ENCODE data around the gene PREX1.

The PREX1 gene

DNA sequence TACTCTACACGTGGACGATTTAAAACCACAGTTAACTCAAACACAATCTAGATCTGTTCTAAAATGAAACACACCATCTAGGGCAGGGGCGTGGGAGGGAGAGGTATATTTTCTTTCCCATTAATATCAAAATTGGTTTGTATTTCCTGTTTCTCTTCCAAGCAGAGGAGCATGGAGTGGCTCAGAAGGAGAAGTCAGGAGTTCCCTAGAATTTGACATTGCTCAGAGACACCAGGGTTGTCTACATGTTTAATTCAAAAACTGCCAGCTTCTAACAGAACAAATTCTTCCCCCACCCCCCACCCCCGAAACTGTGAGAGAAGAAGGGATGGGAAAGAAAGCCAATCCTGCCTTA, 2.3 kb downstream of the PREX1 start:
- no peak overlapping the region for H3K4me3 ChIP-seq (ENCODE audit: severe bottlenecking)
- ATAC-seq (ENCODE audit: low read depth) (no peak), DNase-seq (ENCODE audit: low spot score) (no peak)
- peaks cover 10% of the 10 kb centered on the region for H3K4me1 ChIP-seq (ENCODE audit: insufficient read depth, poor library complexity, severe bottlenecking)
- TF ChIP-seq, protein P1, sequence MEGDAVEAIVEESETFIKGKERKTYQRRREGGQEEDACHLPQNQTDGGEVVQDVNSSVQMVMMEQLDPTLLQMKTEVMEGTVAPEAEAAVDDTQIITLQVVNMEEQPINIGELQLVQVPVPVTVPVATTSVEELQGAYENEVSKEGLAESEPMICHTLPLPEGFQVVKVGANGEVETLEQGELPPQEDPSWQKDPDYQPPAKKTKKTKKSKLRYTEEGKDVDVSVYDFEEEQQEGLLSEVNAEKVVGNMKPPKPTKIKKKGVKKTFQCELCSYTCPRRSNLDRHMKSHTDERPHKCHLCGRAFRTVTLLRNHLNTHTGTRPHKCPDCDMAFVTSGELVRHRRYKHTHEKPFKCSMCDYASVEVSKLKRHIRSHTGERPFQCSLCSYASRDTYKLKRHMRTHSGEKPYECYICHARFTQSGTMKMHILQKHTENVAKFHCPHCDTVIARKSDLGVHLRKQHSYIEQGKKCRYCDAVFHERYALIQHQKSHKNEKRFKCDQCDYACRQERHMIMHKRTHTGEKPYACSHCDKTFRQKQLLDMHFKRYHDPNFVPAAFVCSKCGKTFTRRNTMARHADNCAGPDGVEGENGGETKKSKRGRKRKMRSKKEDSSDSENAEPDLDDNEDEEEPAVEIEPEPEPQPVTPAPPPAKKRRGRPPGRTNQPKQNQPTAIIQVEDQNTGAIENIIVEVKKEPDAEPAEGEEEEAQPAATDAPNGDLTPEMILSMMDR (IDR thresholded peaks at IDR 0.05; ENCODE audit: poor library complexity, severe bottlenecking): no peak
- H3K36me3 ChIP-seq (ENCODE audit: low read depth): no peaks in the 10 kb centered on the region
- H3K9me3 ChIP-seq (ENCODE audit: severe bottlenecking): no peaks in the 10 kb centered on the region
- H3K27ac ChIP-seq (ENCODE audit: poor library complexity, severe bottlenecking): no peak overlapping the region
- H3K27me3 ChIP-seq (ENCODE audit: insufficient read depth, poor library complexity, severe bottlenecking): peaks cover 12% of the 10 kb centered on the region

GRCh38 chr20:48824830-48825565, 2.8 kb downstream of the PREX1 start:
- no peak overlapping the region for H3K4me3 ChIP-seq (ENCODE audit: severe bottlenecking)
- H3K4me1 ChIP-seq (ENCODE audit: insufficient read depth, poor library complexity, severe bottlenecking): peaks cover 10% of the 10 kb centered on the region

GRCh38 chr20:48823960-48824498, 3.8 kb downstream of the PREX1 start:
- H3K27me3 ChIP-seq (ENCODE audit: insufficient read depth, poor library complexity, severe bottlenecking): peaks cover 12% of the 10 kb centered on the region
- no peaks in the 10 kb centered on the region for H3K36me3 ChIP-seq (ENCODE audit: low read depth)
- peak; percentile 80 for DNase-seq (ENCODE audit: low spot score)
- TF ChIP-seq, protein P1 (IDR thresholded peaks at IDR 0.05; ENCODE audit: poor library complexity, severe bottlenecking): no peak
- no peak overlapping the region for H3K27ac ChIP-seq (ENCODE audit: poor library complexity, severe bottlenecking)
- peaks cover 10% of the 10 kb centered on the region for H3K4me1 ChIP-seq (ENCODE audit: insufficient read depth, poor library complexity, severe bottlenecking)
- peak; percentile 75 for ATAC-seq (ENCODE audit: low read depth)
- H3K4me3 ChIP-seq (ENCODE audit: severe bottlenecking): no peak overlapping the region
- no peaks in the 10 kb centered on the region for H3K9me3 ChIP-seq (ENCODE audit: severe bottlenecking)

More at GRCh38 chr20:48824830-48825565, 2.8 kb downstream of the PREX1 start:
- Histone ChIP-seq H3K27ac (ENCODE audit: poor library complexity, severe bottlenecking) (no peak overlapping the region), H3K9me3 (ENCODE audit: severe bottlenecking) (no peaks in the 10 kb centered on the region), H3K27me3 (ENCODE audit: insufficient read depth, poor library complexity, severe bottlenecking) (peaks cover 12% of the 10 kb centered on the region), H3K36me3 (ENCODE audit: low read depth) (no peaks in the 10 kb centered on the region)
- ATAC-seq (ENCODE audit: low read depth): no peak
- no peak for DNase-seq (ENCODE audit: low spot score)
- TF ChIP-seq, protein P1 (IDR thresholded peaks at IDR 0.05; ENCODE audit: poor library complexity, severe bottlenecking): no peak

DNA sequence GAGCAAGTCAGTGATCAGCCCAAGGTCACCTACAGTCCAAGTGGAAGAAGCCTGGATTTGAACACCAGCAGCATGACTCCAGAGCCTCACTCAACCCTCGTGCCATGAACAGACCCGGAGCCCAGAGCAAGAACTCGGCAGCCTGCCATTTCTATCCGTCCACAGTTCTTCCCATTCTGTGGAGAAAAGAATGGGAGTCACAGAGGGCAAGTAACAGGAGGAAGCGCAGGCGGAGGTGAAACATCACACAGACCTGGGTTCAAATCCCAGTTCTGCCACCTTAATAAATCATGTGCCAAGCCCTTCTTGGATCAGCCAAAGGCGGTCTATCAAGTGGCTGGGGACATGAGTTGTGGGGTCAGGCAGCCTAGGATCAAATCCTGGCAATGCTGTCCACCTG, 4.3 kb downstream of the PREX1 start:
- Histone ChIP-seq H3K27ac (ENCODE audit: poor library complexity, severe bottlenecking) (no peak overlapping the region), H3K9me3 (ENCODE audit: severe bottlenecking) (no peaks in the 10 kb centered on the region), H3K4me3 (ENCODE audit: severe bottlenecking) (no peak overlapping the region), H3K27me3 (ENCODE audit: insufficient read depth, poor library complexity, severe bottlenecking) (peaks cover 12% of the 10 kb centered on the region), H3K4me1 (ENCODE audit: insufficient read depth, poor library complexity, severe bottlenecking) (peaks cover 10% of the 10 kb centered on the region), H3K36me3 (ENCODE audit: low read depth) (no peaks in the 10 kb centered on the region)
- TF ChIP-seq, protein P1 (IDR thresholded peaks at IDR 0.05; ENCODE audit: poor library complexity, severe bottlenecking): no peak
- DNase-seq (ENCODE audit: low spot score) (no peak), ATAC-seq (ENCODE audit: low read depth) (no peak)

DNA sequence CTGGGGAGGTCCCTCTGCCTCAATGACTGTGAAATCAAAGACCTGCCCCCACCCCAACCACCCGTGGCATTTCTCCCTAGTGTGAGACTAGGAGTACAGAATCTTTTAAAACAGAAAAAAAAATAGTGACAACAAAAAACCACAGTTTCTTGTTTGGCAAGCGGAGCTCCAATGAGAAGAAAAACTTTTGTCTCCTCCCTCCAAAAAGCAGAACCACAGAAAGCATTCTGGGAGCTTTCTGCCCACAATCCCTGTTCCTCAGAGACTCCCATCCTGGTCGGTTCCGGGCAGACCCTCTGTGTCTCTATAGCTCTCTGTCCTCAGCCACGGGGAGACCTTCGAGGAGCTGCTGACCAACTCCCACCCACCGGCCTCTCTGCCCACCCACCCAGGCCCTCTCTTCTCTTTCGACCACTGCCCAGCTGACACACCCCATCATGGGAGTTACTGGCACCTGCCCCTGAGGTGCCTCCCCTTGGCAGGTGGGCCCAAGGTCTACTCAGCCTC, 4.9 kb downstream of the PREX1 start:
- peaks cover 12% of the 10 kb centered on the region for H3K27me3 ChIP-seq (ENCODE audit: insufficient read depth, poor library complexity, severe bottlenecking)
- ATAC-seq (ENCODE audit: low read depth): no peak
- no peak overlapping the region for H3K4me3 ChIP-seq (ENCODE audit: severe bottlenecking)
- H3K4me1 ChIP-seq (ENCODE audit: insufficient read depth, poor library complexity, severe bottlenecking): peaks cover 10% of the 10 kb centered on the region
- no peak overlapping the region for H3K27ac ChIP-seq (ENCODE audit: poor library complexity, severe bottlenecking)
- H3K36me3 ChIP-seq (ENCODE audit: low read depth): no peaks in the 10 kb centered on the region
- H3K9me3 ChIP-seq (ENCODE audit: severe bottlenecking): no peaks in the 10 kb centered on the region
- TF ChIP-seq, protein P1 (IDR thresholded peaks at IDR 0.05; ENCODE audit: poor library complexity, severe bottlenecking): no peak
- DNase-seq (ENCODE audit: low spot score): no peak
